ENCODE data around the gene ARL6IP4. TPM values are rescaled to one million over a fixed set of nuclear protein-coding genes. Genes with fewer than 3 reads are reported as not detected.

The ARL6IP4 gene
- total and polyA plus RNA-seq, 10 of the 15 experiments (the other 5 are each of a cell fraction or from before 2014, with no cell fraction given), result 2.5 to 320 (median 188) TPM

- Histone ChIP-seq H3K9me3 (replicated peaks; ENCODE audit: control insufficient read depth, insufficient read depth, low read length) (no peaks in the 10 kb centered on the region), H3K4me3 (no peak overlapping the region), H3K9ac (ENCODE audit: control insufficient read depth, insufficient read depth, low read length) (no peak overlapping the region), H3K4me2 (ENCODE audit: control insufficient read depth, insufficient read depth) (no peak overlapping the region), H4K20me1 (ENCODE audit: control insufficient read depth, insufficient read depth) (peaks cover 3% of the 10 kb centered on the region; the same call in 1 of the 2 replicates), H2AFZ (ENCODE audit: control insufficient read depth, low read depth, low read length) (no peak overlapping the region), H3K4me1 (ENCODE audit: control insufficient read depth, insufficient read depth, low read length) (no peaks in the 10 kb centered on the region), H3K79me2 (ENCODE audit: control insufficient read depth, insufficient read depth, low read length) (no peaks in the 10 kb centered on the region), H3K36me3 (ENCODE audit: control insufficient read depth in 2 of 2, insufficient read depth in 2 of 2, low read length in 1 of 2) (no peaks in the 10 kb centered on the region), H3K27ac (ENCODE audit: control insufficient read depth, insufficient read depth) (no peak overlapping the region), H3K27me3 (replicated peaks in 1 of 2; ENCODE audit: control insufficient read depth in 2 of 2, insufficient read depth in 2 of 2, low read length in 1 of 2) (no peaks in the 10 kb centered on the region)
- no TSS peak for BruUV-seq (replicated peaks)
- no peak for FAIRE-seq
- TF ChIP-seq TBL1XR1 (IDR thresholded peaks at IDR 0.05; ENCODE audit: low read depth, low read length) (no peak), JUND (IDR thresholded peaks at IDR 0.05; ENCODE audit: low read depth, low read length) (no peak), IRF5 (IDR thresholded peaks at IDR 0.05; ENCODE audit: borderline replicate concordance) (no peak), CBX3 (IDR thresholded peaks at IDR 0.05; ENCODE audit: borderline replicate concordance, low read depth) (no peak), ATF7 (IDR thresholded peaks at IDR 0.05; ENCODE audit: low read depth) (no peak), EZH2 (IDR thresholded peaks at IDR 0.05; ENCODE audit: borderline replicate concordance, control insufficient read depth, low read depth, low read length) (no peak), ZNF274 (IDR thresholded peaks at IDR 0.05; ENCODE audit: insufficient read depth, insufficient read length) (no peak), RAD21 (IDR thresholded peaks at IDR 0.05; ENCODE audit: insufficient read depth, low read depth, low read length) (no peak), LARP7 (IDR thresholded peaks at IDR 0.05) (no peak)
- 65% methylated on average over 32 of the region's 35 CpGs for WGBS (ENCODE audit: insufficient coverage, insufficient replicate concordance, low lambda C conversion rate, missing lambda C conversion rate)
- no peak for ATAC-seq
- in situ Hi-C loops (cut with MboI) (no loop called here), intact Hi-C loops (cut with micrococcal nuclease; ENCODE audit: unreplicated experiment) (no loop called here)
- ChIA-PET CTCF (no interaction called here), POLR2A (no interaction called here), SMC1A (ENCODE audit: uncharacterized antibody, unreplicated experiment) (no interaction called here), RAD21 (ENCODE audit: unreplicated experiment) (no interaction called here)
- DNase-seq (ENCODE audit: low read depth, low spot score), result no peak
These were observed 20.8 kb upstream of the ARL6IP4 start for GRCh38 chr12:122959566-122960192.

All from GM12878 (cell line).